HCT116 (cell line): ENCODE measurements around the gene SPATS2L. TPM values are rescaled to one million over a fixed set of nuclear protein-coding genes. Genes with fewer than 3 reads are reported as not detected.

ENCODE experiments used
- ATAC-seq: fragments of 200-7000 bp; cut with Tn5 transposase; 2 replicates; pipeline ENCODE4 v1.9.1; 2020; ENCODE audit warnings: mild to moderate bottlenecking, moderate library complexity
- BruUV-seq: library from RNA; stranded (reverse); fragments of 400-500 nt; replicated peaks from 2 replicates; lab custom pipeline; 2021; lab: Mats Ljungman, UMichigan
- CTCF ChIA-PET: fragments of 300-600 bp; sonication (Branson Sonifier 250); formaldehyde crosslinking; loops from one replicate; lab custom pipeline; 2021; ENCODE audit warnings: antibody characterized with exemption; lab: Charles Lee
- POLR2A ChIA-PET: fragments of 300-600, 350-600 bp; sonication (Branson Sonifier 250); formaldehyde crosslinking; loops from one replicate; lab custom pipeline; 2021; ENCODE audit warnings: antibody characterized with exemption; lab: Charles Lee
- RAD21 ChIA-PET, 2 experiments: fragments of 300-600 bp; sonication (Branson Sonifier 250); formaldehyde crosslinking; loops; one replicate each; lab custom pipeline; 2023; ENCODE audit warnings: low total read pairs in 2 of 2; ENCODE audit not compliant: uncharacterized antibody in 2 of 2, unreplicated experiment in 2 of 2, low non-redundant PET in 1 of 2; lab: Charles Lee
- DNase-seq: peaks from one replicate; pipeline ENCODE4 v3.0.0-alpha.2; 2010; ENCODE audit warnings: low read depth, low spot score
- H2AFZ ChIP-seq: fragments of 200-600 bp; shearing (Covaris generic), sonication (generic); 2 replicates; pipeline ENCODE4 v1.6.1; 2017; ENCODE audit warnings: low read depth, mixed run types, mixed read lengths, antibody characterized with exemption, low read length; ENCODE audit not compliant: poor library complexity, severe bottlenecking
- H3K27ac ChIP-seq: 2 replicates; pipeline ENCODE4 v1.5.1; 2012; ENCODE audit warnings: low read depth, low read length
- H3K27me3 ChIP-seq: fragments of 200-600 bp; sonication (generic); 2 replicates; pipeline ENCODE4 v1.6.1; 2016; ENCODE audit warnings: mixed run types, low read length, mixed read lengths; ENCODE audit not compliant: insufficient read depth
- H3K36me3 ChIP-seq, 2 experiments: fragments of 200-500 bp in 1 of 2; fragments of 200-600 bp in 1 of 2; sonication (Bioruptor generic) in 1 of 2; sonication (generic) in 1 of 2; 2 replicates each; pipeline versions ENCODE4 v1.5.1 to v1.6.1; 2014 to 2016; ENCODE audit warnings: low read length in 2 of 2, inconsistent platforms in 1 of 2, mixed read lengths in 1 of 2, mixed run types in 1 of 2; ENCODE audit not compliant: insufficient read depth in 2 of 2, control insufficient read depth in 1 of 2
- H3K4me1 ChIP-seq, 2 experiments: fragments of 200-600 bp in 1 of 2; sonication (generic) in 1 of 2; 2 replicates each; pipeline versions ENCODE4 v1.5.1 to v1.6.1; 2012 to 2017; ENCODE audit warnings: low read length in 2 of 2, inconsistent platforms in 1 of 2, mild to moderate bottlenecking in 1 of 2, mixed read lengths in 1 of 2, mixed run types in 1 of 2, moderate library complexity in 1 of 2; ENCODE audit not compliant: insufficient read depth in 2 of 2, control insufficient read depth in 1 of 2
- H3K4me2 ChIP-seq: fragments of 200-600 bp; sonication (generic); 2 replicates; pipeline ENCODE4 v1.6.1; 2017; ENCODE audit warnings: mixed run types, low read length, mixed read lengths
- H3K4me3 ChIP-seq, 2 experiments: fragments of 200-600 bp in 1 of 2; sonication (generic) in 1 of 2; replicated peaks in 1 of 2; 2 replicates each; pipeline ENCODE4 v1.5.1; 2011 to 2016; ENCODE audit warnings: low read length in 2 of 2, control low read depth in 1 of 2, low read depth in 1 of 2, mild to moderate bottlenecking in 1 of 2, mixed read lengths in 1 of 2, mixed run types in 1 of 2
- H3K79me2 ChIP-seq: fragments of 200-600 bp; sonication (generic); 2 replicates; pipeline ENCODE4 v1.6.1; 2017; ENCODE audit warnings: mild to moderate bottlenecking, mixed run types, low read length, moderate library complexity, mixed read lengths; ENCODE audit not compliant: insufficient read depth
- H3K9ac ChIP-seq: fragments of 200-600 bp; sonication (generic); 2 replicates; pipeline ENCODE4 v1.6.1; 2016; ENCODE audit warnings: low read length, mixed read lengths
- H3K9me2 ChIP-seq: fragments of 200-600 bp; sonication (generic), shearing (Covaris generic); 2 replicates; pipeline ENCODE4 v1.6.1; 2017; ENCODE audit warnings: mixed run types, mild to moderate bottlenecking, moderate library complexity; ENCODE audit not compliant: insufficient read depth
- H3K9me3 ChIP-seq, 2 experiments: fragments of 200-500 bp in 1 of 2; fragments of 200-600 bp in 1 of 2; sonication (Bioruptor generic) in 1 of 2; sonication (generic) in 1 of 2; 2 replicates each; pipeline ENCODE4 v1.6.1; 2014 to 2017; ENCODE audit warnings: low read length in 2 of 2, mixed read lengths in 2 of 2, inconsistent platforms in 1 of 2, low read depth in 1 of 2, mild to moderate bottlenecking in 1 of 2, mixed run types in 1 of 2, moderate library complexity in 1 of 2; ENCODE audit not compliant: control insufficient read depth in 1 of 2, insufficient read depth in 1 of 2
- H4K20me1 ChIP-seq: fragments of 200-600 bp; sonication (generic), shearing (Covaris generic); 2 replicates; pipeline ENCODE4 v1.6.1; 2017; ENCODE audit warnings: mixed run types, mild to moderate bottlenecking, moderate library complexity; ENCODE audit not compliant: insufficient read depth
- CEBPB ChIP-seq: IDR thresholded peaks from 2 replicates; pipeline ENCODE4 v1.6.1; 2012; ENCODE audit warnings: low read depth
- EGR1 ChIP-seq: IDR thresholded peaks from 2 replicates; pipeline ENCODE4 v1.6.1; 2012; ENCODE audit warnings: low read depth
- ELF1 ChIP-seq: IDR thresholded peaks from 2 replicates; pipeline ENCODE4 v1.6.1; 2012; ENCODE audit warnings: low read depth, borderline replicate concordance
- FOSL1 ChIP-seq: IDR thresholded peaks from 2 replicates; pipeline ENCODE4 v1.6.1; 2012; ENCODE audit warnings: low read depth
- MAX ChIP-seq: IDR thresholded peaks from 2 replicates; pipeline ENCODE4 v1.6.1; 2012
- POLR2A ChIP-seq: IDR thresholded peaks from 2 replicates; pipeline ENCODE4 v1.7.0; 2011; ENCODE audit warnings: borderline replicate concordance; ENCODE audit not compliant: insufficient read depth, insufficient read length; ENCODE audit errors: extremely low read depth
- POLR2AphosphoS5 ChIP-seq: IDR thresholded peaks from 2 replicates; pipeline ENCODE4 v1.6.1; 2011; ENCODE audit warnings: mild to moderate bottlenecking, low read depth, low read length, moderate library complexity
- RAD21 ChIP-seq: IDR thresholded peaks from 2 replicates; pipeline ENCODE4 v1.6.1; 2012; ENCODE audit warnings: low read depth, mild to moderate bottlenecking
- SIN3A ChIP-seq: IDR thresholded peaks from 2 replicates; pipeline ENCODE4 v1.6.1; 2012; ENCODE audit warnings: low read depth
- SRF ChIP-seq: IDR thresholded peaks from 2 replicates; pipeline ENCODE4 v1.6.1; 2012; ENCODE audit warnings: low read depth
- ZBTB33 ChIP-seq: IDR thresholded peaks from 2 replicates; pipeline ENCODE4 v1.6.1; 2011; ENCODE audit warnings: mild to moderate bottlenecking, low read length, moderate library complexity; ENCODE audit not compliant: insufficient replicate concordance; ENCODE audit errors: extremely low read depth
- ZFX ChIP-seq: fragments of 450-650 bp; IDR thresholded peaks from 2 replicates; pipeline ENCODE4 v1.6.1; 2017
- intact Hi-C: fragments of 100-400 bp; cut with micrococcal nuclease; formaldehyde crosslinking; loops from 2 replicates; pipeline ENCODE4 v1.10.0; 2022
- total RNA-seq: library from RNA; stranded (reverse); gene quantifications from one replicate; pipeline ENCODE4 v1.2.1, GENCODE V29; 2021; ENCODE audit not compliant: unreplicated experiment

Gene SPATS2L
- total RNA-seq, 1 experiment from 2014 or later: 87.1 TPM

GRCh38 chr2:200297100-200297499 is 9.4 kb upstream of the SPATS2L start:
- DNase-seq (no peak), ATAC-seq (no peak)
- no peak overlapping the region for H3K27ac ChIP-seq
- intact Hi-C loops: no loop called here
- H4K20me1 ChIP-seq: no peaks in the 10 kb centered on the region
- H3K4me3 ChIP-seq: no peak overlapping the region
- POLR2A ChIA-PET: no interaction called here
- H3K4me1 ChIP-seq: peaks cover 19 to 22% of the 10 kb centered on the region in 2 experiments
- no peak overlapping the region for H3K4me2 ChIP-seq
- no peaks in the 10 kb centered on the region for H3K9me2 ChIP-seq
- no peaks in the 10 kb centered on the region for H3K79me2 ChIP-seq
- H3K36me3 ChIP-seq: no peaks in the 10 kb centered on the region
- RAD21 ChIA-PET: no interaction called here
- H3K9ac ChIP-seq: no peak overlapping the region
- BruUV-seq: no TSS peak
- no peaks in the 10 kb centered on the region for H3K27me3 ChIP-seq
- TF ChIP-seq EGR1: no peak
- no peak for TF ChIP-seq POLR2A
- TF ChIP-seq SRF: no peak
- TF ChIP-seq MAX: no peak
- no peak for TF ChIP-seq POLR2AphosphoS5
- TF ChIP-seq RAD21: no peak
- no peak for TF ChIP-seq SIN3A
- TF ChIP-seq ZBTB33: no peak
- H3K9me3 ChIP-seq: no peaks in the 10 kb centered on the region
- CTCF ChIA-PET: no interaction called here
- H2AFZ ChIP-seq: no peak overlapping the region

GRCh38 chr2:200297989-200298388 is 8.5 kb upstream of the SPATS2L start:
- TF ChIP-seq FOSL1: no peak
- TF ChIP-seq CEBPB: no peak
- no peak for TF ChIP-seq ZFX
- no peak for TF ChIP-seq ELF1
- no peak for TF ChIP-seq SIN3A
- TF ChIP-seq MAX: no peak
- no peak overlapping the region for H3K4me3 ChIP-seq
- ATAC-seq: no peak
- no peak overlapping the region for H3K4me2 ChIP-seq
- ChIA-PET RAD21 (no interaction called here), CTCF (no interaction called here), POLR2A (no interaction called here)
- H3K79me2 ChIP-seq: no peaks in the 10 kb centered on the region
- DNase-seq: no peak
- intact Hi-C loops: no loop called here
- no TSS peak for BruUV-seq
- H3K27ac ChIP-seq: no peak overlapping the region
- no peaks in the 10 kb centered on the region for H3K27me3 ChIP-seq
- peaks cover 26 to 31% of the 10 kb centered on the region in 2 experiments for H3K4me1 ChIP-seq
- no peak overlapping the region for H3K9ac ChIP-seq
- no peaks in the 10 kb centered on the region for H3K9me3 ChIP-seq
- no peaks in the 10 kb centered on the region for H4K20me1 ChIP-seq
- H3K9me2 ChIP-seq: no peaks in the 10 kb centered on the region
- no peaks in the 10 kb centered on the region for H3K36me3 ChIP-seq
- no peak overlapping the region for H2AFZ ChIP-seq
